Renal cortical epithelial cell (primary cell): ENCODE measurements around the gene BCAN. TPM values are rescaled to one million over a fixed set of nuclear protein-coding genes. Genes with fewer than 3 reads are reported as not detected.

Experiments used
- DNase-seq: peaks from one replicate; pipeline ENCODE4 v3.0.0-alpha.2; 2011; ENCODE audit warnings: low read depth
- total RNA-seq: library from RNA; depleted of rRNA; stranded (reverse); fragments of >200 nt; gene quantifications from 2 replicates; pipeline ENCODE4 v1.2.3, GENCODE V29; 2014

The BCAN gene
- total RNA-seq, 1 donor from 2014 or later = 3.7 TPM

DNA sequence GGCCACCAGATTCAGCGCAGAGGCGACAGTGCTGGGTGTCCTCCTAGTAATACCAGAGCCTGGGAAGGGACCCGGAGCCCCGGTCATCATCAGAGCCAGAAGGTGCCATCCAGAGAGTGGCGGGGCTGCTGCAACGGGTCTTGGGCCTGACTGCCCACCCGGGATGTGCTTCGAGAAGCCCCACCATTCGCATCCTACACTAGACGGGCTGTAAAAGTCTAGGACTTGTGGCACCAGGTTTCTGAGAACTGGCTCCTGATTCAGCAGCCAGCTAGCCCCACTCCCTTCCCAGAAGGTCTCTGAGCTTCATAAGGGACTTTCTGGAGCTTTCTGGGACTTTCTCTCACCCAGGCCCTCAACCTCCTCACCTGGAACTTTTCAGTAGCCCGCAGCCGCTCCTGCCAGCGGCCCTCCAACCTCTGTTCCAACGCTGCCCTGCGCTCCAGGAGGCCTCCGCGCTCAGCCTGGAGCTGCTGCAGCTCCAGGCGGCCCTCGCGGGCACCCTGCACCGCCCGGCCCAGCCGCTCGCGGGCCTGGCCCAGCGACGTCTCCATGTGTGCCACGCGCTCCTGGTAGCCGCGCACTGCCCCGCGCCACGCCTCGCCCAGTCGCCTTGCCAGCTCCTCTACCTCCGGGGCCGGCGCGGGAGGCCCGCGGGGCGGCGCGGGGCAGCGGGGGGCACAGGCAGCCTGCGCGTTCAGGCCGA is 34.4 kb downstream of the BCAN start:
- no peak for DNase-seq

DNA sequence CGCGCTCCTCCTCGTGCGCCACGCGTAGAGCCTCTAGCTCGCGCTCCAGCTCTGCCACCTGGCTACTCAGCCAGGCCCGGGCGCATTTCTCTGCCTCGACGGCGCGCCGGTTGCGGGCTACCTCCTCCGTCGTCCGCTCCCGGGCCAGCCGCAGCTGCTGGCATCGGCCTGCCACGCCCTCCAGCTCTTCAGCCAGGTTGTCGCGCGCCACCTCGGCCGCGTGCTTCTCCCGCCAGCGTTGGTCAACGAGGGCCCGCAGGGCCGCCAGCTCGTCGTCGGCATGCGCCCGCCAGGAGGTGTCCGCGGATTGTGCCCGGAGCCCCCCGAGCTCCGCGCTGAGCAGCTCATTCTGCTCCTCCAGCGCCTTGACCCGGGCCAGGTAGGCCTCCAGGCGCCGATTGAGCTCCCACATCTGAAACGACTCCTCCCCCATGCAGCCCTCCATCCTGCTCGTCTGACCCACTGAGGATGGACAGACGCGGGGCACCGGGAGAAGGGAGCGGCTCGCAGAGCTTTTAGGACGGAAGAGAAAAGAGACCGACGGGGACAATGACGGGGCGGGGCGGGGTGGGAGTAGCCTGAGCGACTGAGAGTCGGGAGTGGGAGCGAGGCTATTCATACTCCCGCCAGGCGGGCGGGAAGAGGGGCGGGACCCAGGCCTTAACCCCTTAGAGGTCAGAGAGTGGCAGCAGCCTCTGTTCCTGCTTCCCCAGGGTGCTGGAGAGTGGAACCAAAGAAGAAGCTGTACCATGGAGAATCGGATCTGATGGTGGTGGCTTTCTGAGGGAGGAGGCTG is 35.1 kb downstream of the BCAN start, which contains the start of gene NES:
Gene NES (minus strand): TSS at position 588 of the 796 bp plus-strand sequence. CDS start 143 bp downstream, at position 445.
- no peak for DNase-seq

DNA sequence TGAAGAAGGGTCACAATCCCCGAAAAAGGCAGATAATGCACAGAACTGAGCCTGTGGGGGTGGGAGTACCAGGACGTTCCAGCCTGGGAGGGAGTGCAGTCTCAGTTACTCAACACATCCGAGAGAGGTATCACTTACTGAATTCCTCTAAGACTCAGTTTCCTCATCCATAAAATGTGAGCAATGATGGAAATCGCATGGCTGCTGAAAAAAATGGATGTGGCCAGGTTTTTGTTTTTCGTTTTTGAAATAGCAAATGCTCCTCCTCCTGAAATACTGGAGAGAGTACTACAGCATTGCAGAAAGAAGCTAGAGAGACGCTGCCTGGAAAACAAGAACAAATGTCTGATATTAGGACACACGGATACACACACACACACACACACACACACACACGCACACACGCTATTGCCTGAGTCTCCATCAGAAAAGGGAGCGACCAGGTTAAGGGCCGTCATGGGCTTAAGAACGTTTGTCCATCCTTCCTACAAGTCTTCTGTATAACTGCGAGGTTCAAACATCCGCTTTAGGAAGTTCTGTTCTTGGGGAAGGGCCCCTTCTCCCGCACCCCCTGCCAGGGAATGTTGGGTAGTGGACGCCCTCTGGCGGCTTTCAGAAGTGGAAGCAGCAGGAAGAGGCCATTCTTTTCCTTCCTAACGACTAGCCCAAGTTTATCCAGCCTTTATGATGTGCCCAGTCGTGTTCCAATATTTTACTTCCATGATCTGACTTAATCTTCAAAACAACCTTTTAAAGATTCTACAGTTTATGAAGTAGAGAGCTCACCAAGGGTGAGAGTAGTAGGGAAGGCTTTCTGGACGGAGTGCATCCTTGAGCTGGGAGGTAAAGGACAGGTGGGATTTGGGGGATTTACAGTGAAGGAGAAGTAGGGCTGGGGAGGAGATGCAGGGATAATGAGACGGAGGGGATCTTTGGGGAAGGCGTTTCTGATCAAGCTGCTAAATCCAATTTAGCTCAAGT is 36.0 kb downstream of the BCAN start:
- DNase-seq = no peak

DNA sequence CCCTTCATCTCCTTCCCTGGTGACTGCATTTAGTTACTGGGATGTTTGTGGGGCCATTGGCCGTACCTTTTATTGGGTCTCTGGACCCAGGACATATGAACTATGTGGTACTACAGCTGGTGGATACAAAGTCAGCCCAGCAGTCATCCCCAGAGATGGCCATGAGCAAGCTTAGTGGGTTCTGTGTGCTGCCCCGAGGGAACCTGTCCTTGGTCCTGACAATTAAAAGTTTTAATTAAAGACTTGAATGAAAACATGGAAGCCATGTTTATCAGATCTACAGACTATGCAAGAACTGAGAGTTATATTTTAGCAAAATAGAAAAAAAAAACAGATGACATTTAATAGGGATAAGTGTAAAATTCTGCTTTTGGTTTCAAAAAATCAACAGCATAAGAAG is 38.1 kb downstream of the BCAN start:
- DNase-seq = no peak

DNA sequence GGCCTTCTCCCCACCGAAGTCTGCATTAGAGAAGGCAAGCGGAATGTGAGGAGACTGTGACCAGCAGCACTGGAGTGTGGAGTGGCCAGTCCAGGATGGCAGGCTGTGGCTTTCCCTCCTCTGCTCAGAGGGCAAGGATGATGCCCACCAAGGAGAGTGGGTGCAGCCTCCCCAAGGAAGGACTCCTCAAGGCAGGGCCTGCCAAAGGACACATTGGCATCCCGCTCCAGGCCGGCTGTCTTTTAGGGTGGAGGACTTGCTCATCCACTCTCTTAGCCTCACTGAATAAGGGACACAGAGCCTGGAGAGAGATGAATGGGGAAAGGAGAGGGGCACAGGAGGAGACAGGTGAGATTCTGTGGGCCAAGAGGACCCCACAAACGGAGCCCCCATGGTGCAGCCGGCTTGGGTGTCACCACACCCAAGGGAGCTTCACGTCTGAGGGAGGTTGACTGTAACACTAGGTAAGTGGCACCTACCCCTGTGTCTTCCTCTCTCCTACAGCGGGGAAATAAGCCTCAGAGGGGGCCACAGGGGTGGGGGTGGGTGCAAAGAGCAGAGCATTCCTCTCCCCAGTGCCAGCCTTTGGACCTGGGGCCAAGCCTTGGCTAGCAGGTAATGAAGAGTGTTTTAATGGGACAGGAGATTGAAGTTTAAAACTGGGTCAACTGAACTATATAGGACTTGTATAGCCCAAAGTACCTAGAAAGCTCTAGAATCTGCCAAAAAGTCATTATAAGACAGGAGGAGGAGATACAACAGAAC is 39.5 kb downstream of the BCAN start:
- no peak for DNase-seq

DNA sequence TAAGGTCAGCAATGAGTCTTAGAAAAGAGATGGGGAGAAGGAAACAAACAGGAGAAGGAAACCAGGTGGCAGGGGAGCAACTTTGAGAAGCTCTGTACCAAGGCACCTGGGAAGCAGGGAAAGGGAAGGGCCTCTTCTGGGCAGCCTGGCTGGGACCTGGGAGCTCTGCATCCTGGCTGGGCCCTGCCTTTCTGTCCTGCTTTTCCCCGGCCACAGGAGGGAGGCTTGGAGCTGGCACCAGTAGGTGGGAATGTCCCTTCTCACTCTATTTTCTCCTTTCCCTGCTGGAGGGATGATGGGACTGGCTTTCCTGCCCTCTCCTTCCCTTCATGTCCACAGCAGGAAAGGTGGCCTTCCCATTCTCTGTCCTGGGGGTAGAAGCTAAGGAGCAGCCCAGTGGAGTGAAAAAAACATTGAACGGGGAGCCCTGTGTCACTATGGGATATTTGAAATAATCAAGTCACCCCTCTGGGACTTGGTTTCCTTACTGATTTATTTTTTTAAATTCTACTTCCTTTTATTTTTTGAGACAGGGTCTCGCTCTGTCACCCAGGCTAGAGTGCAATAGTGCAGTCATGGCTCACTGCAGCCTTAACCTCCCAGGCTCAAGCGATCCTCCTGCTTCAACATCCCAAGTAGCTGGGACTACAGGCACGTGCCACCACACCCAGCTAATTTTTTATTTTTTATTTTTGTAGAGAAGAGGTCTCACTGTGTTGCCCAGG is 40.4 kb downstream of the BCAN start:
- no peak for DNase-seq

DNA sequence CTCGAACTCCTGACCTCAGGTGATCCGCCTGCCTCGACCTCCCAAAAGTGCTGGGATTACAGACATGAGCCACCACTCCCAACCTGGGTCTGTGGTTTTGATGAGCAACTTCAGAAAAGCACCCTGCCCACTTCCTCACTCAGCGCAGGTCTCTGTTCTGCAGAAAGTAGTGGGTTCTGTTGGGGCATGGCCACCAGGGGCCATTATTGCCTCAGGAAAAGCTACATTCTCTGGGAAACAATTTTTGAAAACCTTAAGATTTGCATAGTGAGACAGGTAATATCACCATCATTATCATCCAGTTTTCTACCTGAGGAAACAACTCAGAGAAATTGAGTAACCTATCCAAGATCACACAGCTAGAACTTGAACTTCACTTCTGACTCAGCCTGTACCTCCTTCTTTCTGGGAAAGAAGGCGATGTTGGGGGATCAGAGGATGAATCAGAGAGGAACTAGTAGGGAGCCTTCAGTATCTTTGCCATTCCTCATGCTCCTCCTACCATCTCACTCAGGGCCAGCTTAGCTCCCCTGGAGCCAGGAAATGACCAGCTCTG is 42.4 kb downstream of the BCAN start:
- DNase-seq = peak; percentile 68

DNA sequence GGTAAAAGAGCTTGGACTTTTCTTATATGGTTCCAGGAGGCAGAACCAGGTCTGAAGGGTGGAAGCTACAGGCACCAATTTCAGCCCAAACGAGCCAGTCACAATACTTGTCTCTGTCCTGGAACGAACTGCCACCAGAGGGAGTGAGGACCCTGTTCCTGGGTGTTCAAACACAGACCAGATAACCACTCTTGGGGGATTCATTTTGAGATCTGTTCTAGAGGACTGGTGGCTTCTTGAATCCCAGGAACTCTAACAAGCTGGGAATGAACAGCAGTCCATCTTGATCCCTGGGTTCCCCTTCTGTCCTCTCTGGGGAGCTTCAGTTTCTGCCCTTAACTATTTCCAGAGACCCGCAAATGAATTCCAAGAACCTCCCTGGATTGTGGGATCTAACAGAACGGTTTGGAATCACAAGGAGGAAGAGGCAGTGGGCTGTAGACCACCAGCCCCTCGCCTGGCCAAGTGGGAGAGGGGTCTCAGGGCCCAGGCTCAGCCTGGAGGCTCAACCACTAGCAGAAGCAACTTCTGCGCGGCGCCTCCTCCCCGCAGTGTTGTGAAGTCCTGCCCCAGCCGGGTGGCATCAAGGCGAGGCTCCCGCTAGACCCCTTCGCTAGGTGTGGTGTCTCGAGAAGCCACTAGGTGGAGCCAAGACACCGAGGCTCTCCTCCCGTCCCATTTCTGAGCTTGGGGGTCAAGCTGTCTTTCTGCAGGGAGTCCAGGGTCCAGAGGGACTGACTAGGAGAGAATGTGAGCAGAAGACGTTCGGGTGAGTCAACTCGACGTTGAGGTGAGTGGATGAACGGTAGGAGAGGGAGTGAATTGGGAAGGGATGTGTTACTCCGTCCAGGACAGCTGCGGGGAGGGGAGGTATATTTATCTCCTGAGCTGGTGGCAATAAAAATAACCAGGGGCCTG is 47.4 kb downstream of the BCAN start:
- peak; percentile 76 for DNase-seq

DNA sequence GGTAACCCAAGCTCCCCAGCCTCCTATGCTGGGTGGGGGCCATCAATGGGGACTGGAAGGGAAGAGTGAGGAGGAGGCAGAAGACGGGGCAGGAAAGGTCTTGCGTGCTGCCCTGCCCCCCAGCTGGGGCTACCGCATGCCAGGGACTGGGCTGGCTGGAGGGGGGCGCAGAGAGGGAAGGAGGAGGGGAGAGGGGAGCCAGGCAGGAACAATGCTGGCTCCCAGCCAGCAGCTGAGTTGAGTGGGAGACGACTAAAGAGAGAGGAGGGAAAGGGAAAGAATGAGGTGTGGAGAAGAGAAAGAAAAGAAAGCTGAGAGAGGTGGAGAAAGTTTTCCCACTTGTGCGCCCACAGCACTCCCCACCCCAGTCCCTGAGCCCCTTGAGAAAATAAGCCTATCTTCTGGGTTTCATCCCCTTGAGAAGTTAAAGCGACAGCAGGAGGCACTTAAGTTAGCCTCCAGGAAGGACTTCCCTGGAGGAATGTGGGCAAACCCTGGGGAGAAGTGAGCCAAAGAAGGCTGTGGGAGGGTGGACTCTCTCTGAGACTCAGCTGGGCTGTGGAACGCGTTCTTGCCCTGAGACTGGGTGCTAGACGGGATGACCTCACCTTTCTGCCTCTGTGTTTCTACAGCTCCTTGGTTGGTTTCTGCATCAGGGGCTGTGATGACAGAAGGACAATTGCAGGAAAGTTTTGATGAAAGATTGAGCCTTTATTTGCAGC is 48.2 kb downstream of the BCAN start:
- DNase-seq = no peak

DNA sequence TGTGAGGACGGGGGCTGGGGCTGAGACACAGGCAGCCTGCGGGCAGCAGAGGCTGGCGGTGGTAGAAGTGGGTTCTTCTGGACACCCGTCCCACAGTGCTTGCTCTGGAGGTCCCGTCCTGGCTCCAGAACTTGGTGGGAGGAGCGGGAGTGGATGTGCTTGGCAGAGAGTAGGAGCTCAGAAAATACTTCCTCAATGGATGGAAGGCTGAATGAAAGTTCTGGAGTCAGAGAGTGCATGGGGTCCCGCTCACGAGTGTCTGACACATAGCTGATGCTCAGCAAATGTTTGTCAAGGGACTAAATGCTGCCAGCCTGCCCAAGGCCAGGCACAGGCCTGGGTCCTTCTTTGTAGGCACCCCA is 48.7 kb downstream of the BCAN start:
- no peak for DNase-seq

DNA sequence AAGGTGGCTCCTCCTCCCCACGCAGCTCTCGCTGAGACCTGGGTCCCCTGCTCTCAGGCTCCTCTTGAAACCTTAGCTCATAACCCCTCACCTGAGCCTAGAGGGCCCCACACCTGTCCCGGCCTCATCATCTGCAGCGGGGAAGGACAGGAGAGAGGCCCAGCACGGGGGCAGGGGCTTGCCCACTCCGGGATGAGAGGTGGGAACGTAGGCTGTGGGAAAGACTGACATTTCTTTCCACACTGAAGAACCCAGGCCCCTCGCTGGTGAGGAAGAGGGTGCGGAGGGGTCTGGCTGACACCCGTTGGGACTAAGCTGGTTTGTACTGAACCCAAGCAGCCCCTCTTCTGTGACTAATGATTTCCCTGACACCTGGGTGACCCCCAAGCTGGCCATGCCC is 49.3 kb downstream of the BCAN start:
- DNase-seq = no peak

DNA sequence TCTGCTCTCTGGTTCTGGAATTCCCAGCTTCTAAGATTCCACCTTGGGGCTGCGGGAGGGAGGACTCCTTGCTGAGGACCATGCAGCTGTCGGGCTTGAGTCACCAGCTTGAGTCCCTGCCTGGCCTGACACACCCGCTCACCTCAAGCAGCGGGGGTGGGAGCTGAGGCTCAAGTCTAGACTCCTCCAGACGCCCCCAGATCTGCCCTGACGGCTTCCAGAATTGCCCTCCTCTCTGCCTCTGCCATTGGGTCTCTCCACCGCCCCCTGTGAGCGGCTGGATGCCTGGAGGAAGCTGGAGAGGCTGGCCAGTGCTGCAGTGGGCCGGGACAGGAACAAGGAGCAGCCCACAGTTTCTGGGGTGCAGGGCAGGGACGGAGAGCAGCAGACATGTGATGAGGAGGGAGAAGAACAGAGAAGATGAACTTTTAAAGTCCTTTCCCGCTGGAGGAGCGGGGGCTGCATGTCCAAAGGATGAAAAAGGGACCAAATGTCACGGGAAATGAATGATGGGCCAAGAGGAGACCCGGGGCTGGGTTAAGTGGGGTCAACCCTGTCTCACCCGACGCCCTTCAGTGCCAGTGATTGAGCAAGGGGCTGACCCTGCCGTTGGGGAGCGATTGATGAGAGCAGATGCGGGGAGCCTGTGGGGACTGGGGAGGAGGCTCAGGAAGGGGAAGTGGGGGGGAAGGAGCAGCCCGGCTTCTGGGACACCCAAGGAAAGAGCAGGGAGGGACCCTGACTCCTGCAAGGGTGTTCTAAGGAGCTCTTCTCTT is 49.9 kb downstream of the BCAN start:
- peak; percentile 45 for DNase-seq

DNA sequence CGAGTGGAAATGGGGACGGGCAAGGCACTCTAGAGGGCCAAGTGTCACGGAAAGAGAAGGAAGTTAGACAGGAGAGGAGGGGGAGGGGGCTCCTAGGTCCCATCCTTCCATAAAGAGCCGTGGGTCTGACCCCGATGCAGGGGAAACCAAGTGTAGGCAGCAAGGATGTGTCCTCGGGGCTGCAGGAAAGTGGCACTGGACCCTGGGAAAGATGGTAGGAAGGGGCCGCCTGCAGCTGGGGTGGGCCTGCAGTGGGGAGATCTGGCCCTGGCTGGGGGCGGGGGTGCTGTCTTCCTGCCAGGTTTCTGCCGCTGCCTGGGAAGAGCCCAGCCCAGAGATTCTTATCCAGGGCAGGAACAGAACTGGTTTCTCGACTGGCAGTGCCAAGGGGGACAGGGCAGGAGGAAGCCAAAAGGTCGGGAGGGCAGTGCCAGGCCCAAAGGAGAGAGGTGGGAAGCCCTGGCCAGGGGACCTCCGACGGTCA is 50.6 kb downstream of the BCAN start:
- DNase-seq = no peak

DNA sequence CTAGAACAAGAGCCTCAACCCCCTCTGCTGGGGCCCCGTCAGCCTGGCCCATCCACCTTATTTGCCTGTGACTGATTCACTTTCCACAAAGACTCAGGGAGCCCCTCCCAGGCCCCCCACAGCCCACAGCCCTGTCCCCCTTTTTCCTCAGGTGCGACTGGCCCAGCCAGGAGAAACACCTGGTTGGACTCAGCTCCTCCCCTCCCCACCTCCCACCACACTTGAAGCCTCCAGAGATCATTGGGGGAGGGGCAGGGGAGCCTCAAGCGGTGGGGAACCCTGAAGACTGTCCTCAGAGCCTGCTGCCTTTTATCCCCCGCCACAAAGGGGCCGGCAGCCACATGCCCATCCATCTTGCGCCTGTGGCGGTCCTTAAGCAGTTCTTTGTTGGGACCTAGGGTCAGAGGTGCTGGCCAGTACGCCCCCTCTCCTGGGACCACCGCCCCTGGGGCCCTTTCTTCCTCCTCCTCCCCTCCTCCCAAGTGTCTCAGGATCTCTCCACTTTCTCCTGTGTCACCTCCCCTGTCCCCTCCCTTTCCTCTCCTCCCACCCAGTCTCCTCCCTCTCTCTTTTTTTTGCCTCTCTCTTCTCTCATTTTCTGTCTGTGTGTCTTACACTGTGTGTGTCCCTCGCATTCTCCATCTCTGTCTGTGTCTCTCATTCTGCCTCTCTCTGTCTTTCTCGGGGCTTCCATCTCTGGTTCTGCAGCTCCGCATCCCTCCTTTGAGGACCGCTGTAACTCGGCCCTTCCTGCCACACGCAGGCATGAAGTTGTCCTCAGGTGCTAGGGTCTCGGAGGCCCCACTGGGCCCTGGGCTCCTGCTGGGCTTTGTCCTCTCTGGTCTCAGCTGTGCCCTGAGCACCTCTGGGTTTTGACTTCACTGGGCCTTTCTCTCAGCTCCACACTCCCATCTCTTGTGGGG is 51.3 kb downstream of the BCAN start:
- DNase-seq = no peak

DNA sequence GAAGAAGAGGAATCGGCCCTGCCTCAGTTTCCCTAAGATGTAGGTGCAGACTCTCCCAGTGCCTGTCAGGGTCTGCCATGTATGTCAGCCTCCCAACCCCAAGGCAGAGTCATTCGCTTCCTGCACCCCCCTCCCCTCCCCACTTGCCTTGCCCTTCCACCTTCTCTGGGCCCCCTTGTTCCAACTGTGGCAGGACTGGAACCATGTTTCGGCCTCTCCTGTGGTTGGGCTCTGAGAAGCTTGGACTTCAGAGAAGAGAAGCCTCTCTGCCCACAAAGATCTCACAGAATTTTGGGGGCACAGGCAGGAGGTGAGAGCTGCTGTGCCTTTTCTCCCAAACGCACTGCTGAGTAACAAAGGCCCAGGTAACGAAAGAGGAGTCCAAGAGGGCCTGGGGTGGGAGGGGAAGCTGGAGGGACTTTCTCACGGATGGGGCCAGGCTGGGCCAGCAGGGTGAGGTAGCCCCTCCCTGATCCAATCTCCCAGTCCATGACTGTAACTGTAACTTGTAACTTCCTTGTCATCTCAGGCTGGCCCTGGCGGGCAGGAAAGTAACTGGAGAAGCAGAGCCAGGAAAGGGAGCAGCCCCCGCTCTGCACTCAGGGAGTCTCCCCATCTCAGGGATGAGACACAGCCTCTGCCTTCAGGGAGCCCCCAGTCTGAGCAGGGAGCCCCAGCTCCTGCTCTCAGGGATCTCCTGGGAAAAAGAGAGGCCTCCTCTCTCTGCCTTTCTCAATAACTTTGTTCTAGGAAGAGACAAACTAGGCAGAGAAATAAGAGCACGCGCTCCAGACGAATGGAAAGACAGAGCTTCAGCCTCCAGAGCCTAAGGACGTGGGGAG is 52.2 kb downstream of the BCAN start:
- no peak for DNase-seq

DNA sequence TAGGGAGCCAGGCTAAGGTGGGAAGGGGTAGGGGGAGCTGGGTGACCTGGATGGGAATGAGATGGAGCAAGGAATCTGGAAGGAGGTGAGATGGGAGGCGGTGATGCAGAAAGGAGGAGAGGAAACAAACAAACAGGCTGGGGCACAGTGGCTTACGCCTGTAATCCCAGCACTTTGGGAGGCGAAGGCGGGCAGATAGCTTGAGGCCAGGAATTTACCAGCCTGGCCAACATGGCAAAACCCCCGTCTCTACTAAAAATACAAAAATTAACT is 52.7 kb downstream of the BCAN start:
- no peak for DNase-seq
